GM21825 (cell line): ENCODE measurements around the gene ACP7.
"Not testable (repeated sequence)": the region's sequence is repeated elsewhere in the genome, so short reads cannot be mapped to it uniquely, and the experiment has no call there.

Source experiments
- ATAC-seq: cut with Tn5 transposase; IDR thresholded peaks from one replicate; pipeline ENCODE4 v1.9.1; 2021; ENCODE audit warnings: mild to moderate bottlenecking, moderate library complexity; ENCODE audit not compliant: unreplicated experiment

The ACP7 gene, protein sequence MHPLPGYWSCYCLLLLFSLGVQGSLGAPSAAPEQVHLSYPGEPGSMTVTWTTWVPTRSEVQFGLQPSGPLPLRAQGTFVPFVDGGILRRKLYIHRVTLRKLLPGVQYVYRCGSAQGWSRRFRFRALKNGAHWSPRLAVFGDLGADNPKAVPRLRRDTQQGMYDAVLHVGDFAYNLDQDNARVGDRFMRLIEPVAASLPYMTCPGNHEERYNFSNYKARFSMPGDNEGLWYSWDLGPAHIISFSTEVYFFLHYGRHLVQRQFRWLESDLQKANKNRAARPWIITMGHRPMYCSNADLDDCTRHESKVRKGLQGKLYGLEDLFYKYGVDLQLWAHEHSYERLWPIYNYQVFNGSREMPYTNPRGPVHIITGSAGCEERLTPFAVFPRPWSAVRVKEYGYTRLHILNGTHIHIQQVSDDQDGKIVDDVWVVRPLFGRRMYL

GRCh38 chr19:39083983-39084731 lies at the start of gene ACP7:
Gene ACP7, plus strand, starts transcription at chr19:39084368. Its CDS starts 902 bp downstream, at chr19:39085270.
- ATAC-seq, result no peak

- no peak for ATAC-seq
Measured at GRCh38 chr19:39036581-39036980, 47.6 kb upstream of the ACP7 start.

- no peak for ATAC-seq
Measured at GRCh38 chr19:39037194-39037593, 47.0 kb upstream of the ACP7 start.

DNA sequence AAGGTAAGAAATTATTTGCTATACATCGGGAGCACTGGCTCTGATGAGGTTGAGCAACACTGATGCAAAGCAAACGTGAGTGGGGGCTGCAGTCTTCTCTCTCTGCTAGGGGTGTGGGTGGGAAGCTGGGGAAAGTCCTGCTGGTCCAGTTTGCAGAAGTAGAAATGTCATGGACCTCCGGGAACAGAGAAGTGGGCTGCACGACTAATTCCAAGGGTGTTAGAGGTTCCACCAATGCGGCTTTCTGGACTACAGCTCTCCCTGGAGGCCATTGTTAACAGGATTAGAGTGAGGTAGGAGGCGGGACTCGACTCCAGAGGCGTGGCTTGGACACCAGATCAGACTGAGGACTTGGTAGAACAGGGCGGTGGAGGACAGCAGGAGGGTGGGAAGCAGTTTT lies 46.1 kb upstream of the ACP7 start:
- ATAC-seq, result no peak

DNA sequence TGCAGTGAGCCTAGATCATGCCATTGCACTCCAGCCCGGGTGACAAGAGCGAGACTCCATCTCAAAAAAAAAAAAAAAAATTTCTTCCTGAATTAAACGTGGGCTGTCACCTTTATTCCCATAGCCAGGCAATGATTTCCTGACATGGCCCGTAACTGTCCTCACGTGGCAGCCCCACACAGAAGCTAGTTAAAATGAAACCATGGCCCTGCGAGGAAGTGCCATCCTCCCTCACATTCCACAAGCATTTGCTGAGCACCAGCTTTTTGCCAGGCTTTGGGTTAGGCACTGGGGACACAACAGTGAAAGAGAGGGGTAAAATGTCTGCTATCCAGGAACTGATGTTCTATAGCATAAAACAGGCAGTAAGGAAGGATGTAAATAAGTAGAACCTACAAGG lies 38.7 kb upstream of the ACP7 start:
- no peak for ATAC-seq

DNA sequence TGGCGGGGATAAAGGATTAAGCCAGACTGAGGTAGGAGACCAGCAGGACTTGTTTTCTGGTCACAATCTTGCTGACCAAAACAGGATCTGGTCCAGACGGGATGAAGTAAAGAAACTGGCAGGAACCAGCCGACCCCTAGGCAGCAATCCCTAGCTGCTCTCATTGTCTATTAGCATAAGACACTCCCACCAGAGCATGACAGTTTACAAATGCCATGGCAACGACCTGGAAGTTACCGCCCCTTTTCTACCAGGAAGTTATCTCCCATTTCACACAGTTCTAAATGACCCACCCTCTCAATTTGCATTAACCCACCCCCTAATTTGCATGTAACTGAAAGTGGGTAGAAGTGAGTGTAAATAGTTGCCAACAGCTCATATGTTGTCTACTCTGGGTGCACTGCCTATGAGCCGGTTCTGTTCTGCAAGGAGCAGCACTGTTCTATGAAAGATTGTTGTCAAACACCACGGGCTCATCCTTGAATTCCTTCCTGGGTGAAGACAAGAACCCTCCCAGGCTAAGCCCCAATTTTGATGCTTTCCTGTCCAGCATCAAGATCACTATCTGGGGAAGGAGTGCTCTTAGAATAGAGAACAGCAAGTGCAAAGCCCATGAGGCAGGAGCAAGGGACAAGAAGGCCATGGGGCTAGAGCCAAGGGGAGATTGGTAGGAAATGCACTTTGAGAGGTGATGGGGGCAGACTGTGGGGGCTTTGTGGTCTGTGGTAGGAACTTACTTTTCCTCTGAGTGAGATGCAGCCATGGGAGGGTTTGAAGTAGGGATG lies 37.9 kb upstream of the ACP7 start:
- ATAC-seq, result no peak

GRCh38 chr19:39047073-39047472 lies 37.1 kb upstream of the ACP7 start:
- no peak for ATAC-seq

DNA sequence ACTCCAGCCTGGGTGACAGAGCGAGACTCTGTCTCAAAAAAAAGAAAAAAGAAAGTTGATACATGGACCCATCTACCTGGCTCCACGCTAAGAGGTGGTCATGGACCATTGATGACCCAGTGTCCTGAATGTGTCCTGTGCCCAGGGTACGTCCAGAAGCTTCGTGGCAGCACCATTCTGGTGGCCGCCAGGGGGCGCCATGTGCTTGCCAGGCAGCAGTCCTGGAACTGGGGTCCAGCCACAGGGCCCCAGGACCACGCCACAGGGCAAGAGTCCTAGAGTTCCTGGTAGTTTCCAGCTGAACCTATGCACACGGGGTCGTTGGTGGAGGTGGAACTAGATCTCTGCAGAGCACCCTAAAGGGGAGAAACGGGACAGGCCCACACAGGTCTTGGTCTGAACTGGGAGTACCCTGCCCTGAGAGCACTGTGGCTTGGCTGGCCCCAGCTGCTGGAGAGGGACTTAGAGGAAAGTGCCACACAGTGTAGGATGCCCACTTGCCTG lies 31.9 kb upstream of the ACP7 start:
- no peak for ATAC-seq

GRCh38 chr19:39052846-39053245 lies 31.3 kb upstream of the ACP7 start:
- no peak for ATAC-seq

- ATAC-seq, result no peak
Measured at GRCh38 chr19:39053276-39054090, 30.7 kb upstream of the ACP7 start.

DNA sequence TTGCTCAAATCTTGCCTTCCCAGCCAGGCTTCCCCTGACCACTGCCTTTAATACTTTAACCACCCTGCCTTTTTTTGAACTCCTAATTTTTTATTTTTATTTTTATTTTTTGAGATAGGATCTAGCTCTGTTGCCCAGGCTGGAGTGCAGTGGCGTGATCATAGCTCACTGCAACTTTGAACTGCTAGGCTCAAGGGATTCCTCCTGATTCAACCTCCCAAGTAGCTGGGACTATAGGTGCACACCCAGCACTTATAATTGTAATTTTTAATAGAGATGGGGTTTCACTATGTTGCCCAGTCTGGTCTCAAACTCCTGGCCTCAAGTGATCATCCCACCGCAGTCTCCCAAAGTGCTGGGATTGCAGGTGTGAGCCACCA lies 30.1 kb upstream of the ACP7 start:
- ATAC-seq, result no peak

DNA sequence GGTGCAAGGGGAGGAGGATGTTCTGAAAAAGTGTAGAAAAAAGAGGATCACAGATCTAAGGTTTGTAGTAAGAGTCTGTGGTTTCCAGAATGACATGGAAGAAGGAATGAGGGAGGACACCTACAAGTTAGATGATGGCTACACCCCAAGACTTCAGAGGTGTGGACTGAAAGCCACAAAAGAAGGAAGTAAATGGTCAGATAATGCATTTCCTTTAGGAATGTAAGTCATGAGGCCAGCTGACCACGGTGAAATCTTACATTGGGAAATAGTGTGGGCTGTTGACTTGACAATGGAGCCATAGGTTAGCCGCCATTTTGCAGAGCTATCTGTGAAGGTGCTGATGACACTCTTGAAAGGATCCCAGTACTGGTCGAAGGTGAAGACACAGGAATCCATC lies 26.6 kb upstream of the ACP7 start:
- no peak for ATAC-seq

DNA sequence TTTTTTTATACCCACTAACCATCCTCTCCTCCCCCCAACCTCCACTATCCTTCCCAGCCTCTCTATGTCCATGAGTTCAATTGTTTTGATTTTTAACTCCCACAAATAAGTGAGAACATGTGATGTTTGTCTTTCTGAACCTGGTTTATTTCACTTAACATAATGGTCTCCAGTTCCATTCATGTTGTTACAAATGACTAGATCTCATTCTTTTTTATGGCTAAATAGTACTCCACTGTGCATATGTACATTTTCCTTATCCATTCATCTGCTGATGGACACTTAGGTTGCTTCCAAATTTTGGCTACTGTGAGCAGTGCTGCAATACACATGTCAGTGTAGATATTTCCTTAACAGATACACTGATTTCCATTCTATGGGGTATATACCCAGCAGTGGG lies 24.9 kb upstream of the ACP7 start:
- no peak for ATAC-seq

DNA sequence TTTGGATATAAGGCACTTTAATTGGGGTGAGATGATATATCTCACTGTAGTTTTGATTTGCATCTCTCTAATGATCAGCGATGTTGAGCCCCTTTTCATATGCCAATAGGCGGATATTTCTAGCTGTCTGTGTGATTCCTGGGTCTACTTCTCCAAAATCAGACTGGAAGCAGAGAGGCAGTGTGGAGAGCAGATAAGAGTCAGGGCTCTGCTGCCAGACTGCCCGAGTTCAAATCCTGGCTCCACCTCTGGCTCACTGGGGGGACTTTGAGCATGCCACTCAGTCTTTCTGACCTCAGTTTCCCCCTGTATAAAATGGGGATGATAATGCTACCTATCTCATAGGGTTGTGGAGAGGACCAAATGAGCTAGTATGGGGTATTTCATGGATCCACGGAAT lies 24.0 kb upstream of the ACP7 start:
- no peak for ATAC-seq

GRCh38 chr19:39064405-39064804 lies 19.8 kb upstream of the ACP7 start:
- no peak for ATAC-seq

GRCh38 chr19:39065928-39066327 lies 18.2 kb upstream of the ACP7 start:
- ATAC-seq, result no peak

DNA sequence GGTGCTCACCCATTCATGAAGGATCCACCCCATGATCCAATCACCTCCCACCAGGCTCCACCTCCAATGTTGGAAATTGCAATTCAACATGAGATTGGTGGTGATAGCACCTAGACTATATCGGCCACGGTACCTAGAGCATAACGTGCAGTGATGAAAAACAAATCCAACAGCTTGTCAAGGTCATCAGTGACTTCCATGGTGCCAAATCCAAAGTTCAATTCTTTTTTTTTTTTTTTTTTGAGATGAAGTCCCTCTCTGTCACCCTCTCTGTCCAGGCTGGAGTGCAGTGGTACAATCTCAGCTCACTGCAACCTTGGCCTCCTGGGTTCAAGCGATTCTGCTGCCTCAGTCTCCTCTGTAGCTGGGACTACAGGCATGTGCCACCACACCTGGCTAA lies 17.1 kb upstream of the ACP7 start:
- ATAC-seq, result no peak

GRCh38 chr19:39068259-39068658 lies 15.9 kb upstream of the ACP7 start:
- not testable (repeated sequence) for ATAC-seq

DNA sequence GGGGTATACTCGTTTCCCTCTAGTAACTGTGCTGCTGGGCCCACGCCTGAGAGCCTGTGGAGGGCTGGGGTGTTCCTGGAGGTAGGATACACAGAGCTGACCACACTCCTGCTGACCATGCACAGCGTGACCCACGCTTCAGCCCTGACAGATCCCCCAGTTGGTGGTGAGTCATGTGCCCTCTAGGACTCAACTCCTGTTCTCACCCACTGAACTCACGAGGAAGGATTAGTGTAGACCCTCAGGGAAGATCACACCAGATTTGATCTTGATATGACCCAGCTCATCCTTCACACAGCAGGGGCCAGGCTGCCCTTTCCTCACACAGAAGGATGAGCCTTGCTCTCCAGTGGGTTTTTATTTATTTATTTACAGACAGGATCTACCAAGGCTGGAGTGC lies 13.3 kb upstream of the ACP7 start:
- ATAC-seq, result no peak

DNA sequence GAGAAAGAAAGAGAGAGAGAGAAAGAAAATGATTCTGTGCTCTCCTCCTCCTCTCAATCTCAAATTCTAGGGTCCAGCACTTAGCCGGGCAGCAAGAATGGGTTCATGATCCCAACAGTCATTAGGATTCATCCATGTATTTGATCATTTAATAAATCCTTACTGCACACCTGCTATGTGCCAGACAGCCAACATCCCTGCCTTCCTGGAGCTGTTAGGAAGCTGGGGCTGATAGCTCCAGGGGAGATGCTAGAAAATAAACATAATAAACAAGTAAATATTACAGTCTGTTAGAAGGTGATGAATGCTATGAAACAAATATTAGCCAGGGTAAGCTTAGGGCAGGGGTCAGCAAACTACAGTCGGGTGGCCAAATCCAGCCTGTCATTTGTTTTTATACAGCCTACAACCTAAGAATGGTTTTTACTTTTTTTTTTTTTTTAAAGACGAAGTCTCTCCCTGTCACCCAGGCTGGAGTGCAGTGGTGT lies 9.9 kb upstream of the ACP7 start:
- ATAC-seq, result no peak
